Thyroid gland (tissue), 4 donors: ENCODE measurements around the gene KRT20.
"Not testable (repeated sequence)": the region's sequence is repeated elsewhere in the genome, so short reads cannot be mapped to it uniquely, and the experiment has no call there.

Experiments used
- POLR2A ChIP-seq, 2 donors: fragments of 450-650 bp; IDR thresholded peaks; one replicate each; pipeline ENCODE4 v1.6.1; 2017; ENCODE audit warnings: antibody characterized with exemption in 2 of 2, mild to moderate bottlenecking in 2 of 2, moderate library complexity in 1 of 2
- TF ChIP-seq, protein P1 (sequence below), 6 experiments: fragments of 200-600 bp in 3 of 6; fragments of 450-650 bp in 3 of 6; sonication (generic) in 3 of 6; IDR thresholded peaks; one replicate each; pipeline ENCODE4 v1.5.1; 2016 to 2019; ENCODE audit warnings: antibody characterized with exemption in 6 of 6, mild to moderate bottlenecking in 2 of 6, inconsistent platforms in 1 of 6, moderate library complexity in 1 of 6

DNA sequence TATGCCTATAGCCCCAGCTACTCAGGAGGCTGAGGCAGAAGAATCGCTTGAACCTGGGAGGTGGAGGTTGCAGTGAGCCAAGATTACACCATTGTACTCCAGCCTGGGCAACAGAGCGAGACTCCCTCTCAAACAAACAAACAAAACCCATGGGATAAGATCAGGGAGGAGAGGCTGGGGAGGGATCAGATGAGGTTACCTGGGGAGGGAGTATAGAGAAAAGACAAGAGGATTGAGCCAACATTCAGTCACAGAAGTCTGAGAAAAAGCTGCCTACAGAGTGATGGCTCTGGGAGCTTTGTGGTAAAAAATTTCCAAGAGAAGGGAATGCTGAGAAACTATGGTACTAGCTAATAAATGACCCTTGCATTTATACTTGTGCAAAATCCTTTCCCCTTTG is 26.4 kb downstream of the KRT20 start:
- TF ChIP-seq, protein P1, sequence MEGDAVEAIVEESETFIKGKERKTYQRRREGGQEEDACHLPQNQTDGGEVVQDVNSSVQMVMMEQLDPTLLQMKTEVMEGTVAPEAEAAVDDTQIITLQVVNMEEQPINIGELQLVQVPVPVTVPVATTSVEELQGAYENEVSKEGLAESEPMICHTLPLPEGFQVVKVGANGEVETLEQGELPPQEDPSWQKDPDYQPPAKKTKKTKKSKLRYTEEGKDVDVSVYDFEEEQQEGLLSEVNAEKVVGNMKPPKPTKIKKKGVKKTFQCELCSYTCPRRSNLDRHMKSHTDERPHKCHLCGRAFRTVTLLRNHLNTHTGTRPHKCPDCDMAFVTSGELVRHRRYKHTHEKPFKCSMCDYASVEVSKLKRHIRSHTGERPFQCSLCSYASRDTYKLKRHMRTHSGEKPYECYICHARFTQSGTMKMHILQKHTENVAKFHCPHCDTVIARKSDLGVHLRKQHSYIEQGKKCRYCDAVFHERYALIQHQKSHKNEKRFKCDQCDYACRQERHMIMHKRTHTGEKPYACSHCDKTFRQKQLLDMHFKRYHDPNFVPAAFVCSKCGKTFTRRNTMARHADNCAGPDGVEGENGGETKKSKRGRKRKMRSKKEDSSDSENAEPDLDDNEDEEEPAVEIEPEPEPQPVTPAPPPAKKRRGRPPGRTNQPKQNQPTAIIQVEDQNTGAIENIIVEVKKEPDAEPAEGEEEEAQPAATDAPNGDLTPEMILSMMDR (IDR thresholded peaks at IDR 0.05): not testable (repeated sequence)
- TF ChIP-seq POLR2A (IDR thresholded peaks at IDR 0.05): not testable (repeated sequence)
